ENCODE results near the gene KIRREL2. TPM values are rescaled to one million over a fixed set of nuclear protein-coding genes. Genes with fewer than 3 reads are reported as not detected.
"Not testable (repeated sequence)": the region's sequence is repeated elsewhere in the genome, so short reads cannot be mapped to it uniquely, and the experiment has no call there.

Gene KIRREL2
- total RNA-seq, 1 donor from 2014 or later = 100.0 TPM

GRCh38 chr19:35909684-35910035 lies 52.9 kb downstream of the KIRREL2 start:
- Mint-ChIP-seq H3K4me1 (ENCODE audit: low read depth) (no peaks in the 10 kb centered on the region), H3K27me3 (peaks cover 8% of the 10 kb centered on the region), H3K27ac (no peak overlapping the region), H3K9me3 (ENCODE audit: low read depth) (no peaks in the 10 kb centered on the region), H3K36me3 (ENCODE audit: insufficient read depth) (no peaks in the 10 kb centered on the region), H3K4me3 (ENCODE audit: low read depth) (no peak overlapping the region)
- no peak for DNase-seq (ENCODE audit: low spot score, unreplicated experiment)
- no peak for TF ChIP-seq CTCF (IDR thresholded peaks at IDR 0.05; ENCODE audit: unreplicated experiment)

GRCh38 chr19:35910355-35910754 lies 53.6 kb downstream of the KIRREL2 start:
- H3K27ac Mint-ChIP-seq; H3K4me3 Mint-ChIP-seq (ENCODE audit: low read depth); H3K4me1 Mint-ChIP-seq (ENCODE audit: low read depth): not testable (repeated sequence)

GRCh38 chr19:35911173-35911572 lies 54.5 kb downstream of the KIRREL2 start:
- Mint-ChIP-seq H3K9me3 (ENCODE audit: low read depth) (no peaks in the 10 kb centered on the region), H3K27ac (no peak overlapping the region), H3K4me3 (ENCODE audit: low read depth) (no peak overlapping the region), H3K36me3 (ENCODE audit: insufficient read depth) (no peaks in the 10 kb centered on the region), H3K27me3 (peaks cover 8% of the 10 kb centered on the region), H3K4me1 (ENCODE audit: low read depth) (no peaks in the 10 kb centered on the region)
- TF ChIP-seq CTCF (IDR thresholded peaks at IDR 0.05; ENCODE audit: unreplicated experiment) = no peak
- DNase-seq (ENCODE audit: low spot score, unreplicated experiment) = no peak

More at GRCh38 chr19:35910355-35910754, 53.6 kb downstream of the KIRREL2 start:
- not testable (repeated sequence) for H3K36me3 Mint-ChIP-seq (ENCODE audit: insufficient read depth); H3K9me3 Mint-ChIP-seq (ENCODE audit: low read depth); DNase-seq (ENCODE audit: low spot score, unreplicated experiment); H3K27me3 Mint-ChIP-seq

GRCh38 chr19:35911790-35912189 lies 55.1 kb downstream of the KIRREL2 start:
- no peak for TF ChIP-seq CTCF (IDR thresholded peaks at IDR 0.05; ENCODE audit: unreplicated experiment)
- Mint-ChIP-seq H3K27ac (no peak overlapping the region), H3K9me3 (ENCODE audit: low read depth) (no peaks in the 10 kb centered on the region), H3K36me3 (ENCODE audit: insufficient read depth) (no peaks in the 10 kb centered on the region), H3K4me1 (ENCODE audit: low read depth) (no peaks in the 10 kb centered on the region), H3K4me3 (ENCODE audit: low read depth) (no peak overlapping the region), H3K27me3 (peaks cover 8% of the 10 kb centered on the region)
- no peak for DNase-seq (ENCODE audit: low spot score, unreplicated experiment)

- Mint-ChIP-seq H3K4me3 (ENCODE audit: low read depth) (no peak overlapping the region), H3K36me3 (ENCODE audit: insufficient read depth) (no peaks in the 10 kb centered on the region), H3K9me3 (ENCODE audit: low read depth) (no peaks in the 10 kb centered on the region), H3K27me3 (peaks cover 6% of the 10 kb centered on the region), H3K4me1 (ENCODE audit: low read depth) (no peaks in the 10 kb centered on the region), H3K27ac (no peak overlapping the region)
- DNase-seq (ENCODE audit: low spot score, unreplicated experiment) = no peak
- no peak for TF ChIP-seq CTCF (IDR thresholded peaks at IDR 0.05; ENCODE audit: unreplicated experiment)
These were observed 56.9 kb downstream of the KIRREL2 start for GRCh38 chr19:35913589-35913988.

- H3K9me3 Mint-ChIP-seq (ENCODE audit: low read depth) = no peaks in the 10 kb centered on the region
- no peak overlapping the region for H3K4me3 Mint-ChIP-seq (ENCODE audit: low read depth)
These were observed 58.7 kb downstream of the KIRREL2 start for GRCh38 chr19:35915443-35915842.

More at GRCh38 chr19:35915443-35915842, 58.7 kb downstream of the KIRREL2 start:
- TF ChIP-seq CTCF (IDR thresholded peaks at IDR 0.05; ENCODE audit: unreplicated experiment) = no peak
- DNase-seq (ENCODE audit: low spot score, unreplicated experiment) = no peak
- peaks cover 3% of the 10 kb centered on the region for H3K27me3 Mint-ChIP-seq
- H3K36me3 Mint-ChIP-seq (ENCODE audit: insufficient read depth) = no peaks in the 10 kb centered on the region
- H3K4me1 Mint-ChIP-seq (ENCODE audit: low read depth) = no peaks in the 10 kb centered on the region
- no peak overlapping the region for H3K27ac Mint-ChIP-seq

Other genes with a start within 250 kb of the KIRREL2 start
- 32.9 and 34.1 TPM in 2 replicates for gene HAUS5, start 244.2 kb upstream of the KIRREL2 start, total RNA-seq
- gene RBM42, start 227.9 kb upstream of the KIRREL2 start, total RNA-seq = 69.2 and 76.0 TPM in 2 replicates
- 1.0 and 1.3 TPM in 2 replicates for gene ETV2, start 215.2 kb upstream of the KIRREL2 start, total RNA-seq
- 307 and 315 TPM in 2 replicates for gene COX6B1, start 208.6 kb upstream of the KIRREL2 start, total RNA-seq
- not detected in 2 replicates for gene UPK1A, start 190.4 kb upstream of the KIRREL2 start, total RNA-seq
- gene ZBTB32, start 152.4 kb upstream of the KIRREL2 start, total RNA-seq = not detected in 2 replicates
- 65.0 and 70.2 TPM in 2 replicates for gene KMT2B, start 138.9 kb upstream of the KIRREL2 start, total RNA-seq
- gene IGFLR1, start 114.5 kb upstream of the KIRREL2 start, total RNA-seq = 5.1 TPM in 2 replicates
- gene U2AF1L4, start 111.5 kb upstream of the KIRREL2 start, total RNA-seq = 35.5 and 37.4 TPM in 2 replicates
- gene PSENEN, start 111.3 kb upstream of the KIRREL2 start, total RNA-seq = 81.4 and 83.8 TPM in 2 replicates
- gene LIN37, start 108.3 kb upstream of the KIRREL2 start, total RNA-seq = 12.7 and 13.1 TPM in 2 replicates
- gene HSPB6, start 99.9 kb upstream of the KIRREL2 start, total RNA-seq = 0.33 TPM in 1 of 2 replicates, not detected in the other
- 58.6 and 62.3 TPM in 2 replicates for gene PROSER3, start 98.7 kb upstream of the KIRREL2 start, total RNA-seq
- 46.3 and 54.3 TPM in 2 replicates for gene ARHGAP33, start 81.3 kb upstream of the KIRREL2 start, total RNA-seq
- gene PRODH2, start 44.1 kb upstream of the KIRREL2 start, total RNA-seq = 5.3 TPM in 2 replicates
- gene NPHS1, start 4.4 kb upstream of the KIRREL2 start, total RNA-seq = 15.7 and 17.5 TPM in 2 replicates
- gene APLP1, start 11.7 kb downstream of the KIRREL2 start, total RNA-seq = 134 and 135 TPM in 2 replicates
- 11.4 and 13.9 TPM in 2 replicates for gene NFKBID, start 43.6 kb downstream of the KIRREL2 start, total RNA-seq
- gene HCST, start 45.6 kb downstream of the KIRREL2 start, total RNA-seq = 1.6 TPM in 1 of 2 replicates, not detected in the other
- not detected in 2 replicates for gene TYROBP, start 51.4 kb downstream of the KIRREL2 start, total RNA-seq
- gene LRFN3, start 79.5 kb downstream of the KIRREL2 start, total RNA-seq = 31.0 and 31.5 TPM in 2 replicates
- gene SDHAF1, start 138.3 kb downstream of the KIRREL2 start, total RNA-seq = 13.3 and 14.4 TPM in 2 replicates
- 32.8 and 33.2 TPM in 2 replicates for gene SYNE4, start 151.9 kb downstream of the KIRREL2 start, total RNA-seq
- 32.9 and 36.8 TPM in 2 replicates for gene ALKBH6, start 157.3 kb downstream of the KIRREL2 start, total RNA-seq
- gene CLIP3, start 176.0 kb downstream of the KIRREL2 start, total RNA-seq = 16.2 and 17.9 TPM in 2 replicates
- gene THAP8, start 197.4 kb downstream of the KIRREL2 start, total RNA-seq = 10.1 and 10.4 TPM in 2 replicates
- gene WDR62, start 198.0 kb downstream of the KIRREL2 start, total RNA-seq = 9.2 and 10.6 TPM in 2 replicates